Measurements from ENCODE around the gene KCNQ1. TPM values are rescaled to one million over a fixed set of nuclear protein-coding genes. Genes with fewer than 3 reads are reported as not detected.

Gene KCNQ1
- total and polyA plus RNA-seq, 4 donors, result 15.4 to 41.7 (median 26.2) TPM

DNA sequence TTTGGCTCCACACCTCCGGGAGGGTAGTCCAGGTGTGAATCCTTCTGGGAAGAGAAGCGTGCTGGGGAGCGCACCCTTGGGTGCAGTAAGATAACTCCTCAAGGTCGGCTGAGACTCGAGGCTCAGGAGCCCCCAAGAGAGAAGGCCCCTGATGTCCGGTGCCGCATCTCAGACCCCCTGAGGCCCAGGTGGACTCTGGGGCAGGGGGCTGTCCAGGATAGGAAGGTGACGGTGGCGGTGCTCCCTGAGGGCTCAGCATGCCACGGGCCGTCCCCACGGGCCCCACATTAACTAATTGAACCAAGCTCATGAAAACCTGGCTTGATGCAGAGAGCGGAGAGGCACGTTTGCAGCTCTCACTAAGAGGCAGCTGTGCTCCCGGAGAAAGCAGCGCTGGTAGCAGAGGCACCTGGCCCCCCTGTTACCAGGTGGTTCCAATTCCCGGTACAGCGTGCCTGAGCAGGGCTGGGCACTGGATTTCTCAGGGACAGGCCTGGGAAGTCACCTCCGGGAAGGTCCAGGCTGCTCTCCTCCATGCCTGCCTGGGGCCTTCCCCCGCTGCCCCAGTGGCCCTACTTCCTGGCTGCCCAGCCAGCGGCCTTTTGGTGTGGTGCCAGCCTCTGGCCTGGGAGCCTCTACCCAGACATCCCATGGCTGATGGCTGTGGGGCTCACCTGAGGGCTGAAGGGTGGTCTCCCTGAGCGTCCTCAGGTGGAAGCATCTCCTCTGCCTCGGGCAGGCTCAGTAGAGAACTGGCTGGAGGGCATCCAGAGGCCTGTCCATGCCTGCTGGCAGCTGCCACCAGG, 1.1 kb downstream of the KCNQ1 start:
- Histone ChIP-seq H3K9ac (ENCODE audit: insufficient read depth in 1 of 2, low read length in 2 of 2) (no peak overlapping the region), H3K4me3 (peak overlapping the region; percentile 44), H3K27ac (ENCODE audit: low read depth in 1 of 2, low read length in 1 of 2) (peak overlapping the region; percentile 11 to 43), H3K9me3 (ENCODE audit: control insufficient read depth in 4 of 4, insufficient read depth in 3 of 4, low read length in 3 of 4) (peaks cover 0 to 3% (median 0%) of the 10 kb centered on the region in 4 donors), H3K36me3 (ENCODE audit: control insufficient read depth in 4 of 4, insufficient read depth in 4 of 4, low read length in 4 of 4) (no peaks in the 10 kb centered on the region), H3K4me1 (ENCODE audit: control insufficient read depth in 5 of 5, insufficient read depth in 5 of 5, low read length in 5 of 5) (peaks cover 0 to 29% (median 3%) of the 10 kb centered on the region in 5 donors), H3K27me3 (ENCODE audit: control insufficient read depth in 3 of 3, insufficient read depth in 3 of 3, low read length in 2 of 3) (peaks cover 0 to 19% (median 14%) of the 10 kb centered on the region in 3 donors)
- TF ChIP-seq, protein P1, sequence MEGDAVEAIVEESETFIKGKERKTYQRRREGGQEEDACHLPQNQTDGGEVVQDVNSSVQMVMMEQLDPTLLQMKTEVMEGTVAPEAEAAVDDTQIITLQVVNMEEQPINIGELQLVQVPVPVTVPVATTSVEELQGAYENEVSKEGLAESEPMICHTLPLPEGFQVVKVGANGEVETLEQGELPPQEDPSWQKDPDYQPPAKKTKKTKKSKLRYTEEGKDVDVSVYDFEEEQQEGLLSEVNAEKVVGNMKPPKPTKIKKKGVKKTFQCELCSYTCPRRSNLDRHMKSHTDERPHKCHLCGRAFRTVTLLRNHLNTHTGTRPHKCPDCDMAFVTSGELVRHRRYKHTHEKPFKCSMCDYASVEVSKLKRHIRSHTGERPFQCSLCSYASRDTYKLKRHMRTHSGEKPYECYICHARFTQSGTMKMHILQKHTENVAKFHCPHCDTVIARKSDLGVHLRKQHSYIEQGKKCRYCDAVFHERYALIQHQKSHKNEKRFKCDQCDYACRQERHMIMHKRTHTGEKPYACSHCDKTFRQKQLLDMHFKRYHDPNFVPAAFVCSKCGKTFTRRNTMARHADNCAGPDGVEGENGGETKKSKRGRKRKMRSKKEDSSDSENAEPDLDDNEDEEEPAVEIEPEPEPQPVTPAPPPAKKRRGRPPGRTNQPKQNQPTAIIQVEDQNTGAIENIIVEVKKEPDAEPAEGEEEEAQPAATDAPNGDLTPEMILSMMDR (IDR thresholded peaks at IDR 0.05; ENCODE audit: control extremely low read depth, extremely low read depth), result no peak
- ATAC-seq (ENCODE audit: insufficient read depth, low FRiP score) (no peak), DNase-seq (no peak)
- WGBS, 2 donors, result 46 to 64% methylated on average over 23 of the region's 23 CpGs

DNA sequence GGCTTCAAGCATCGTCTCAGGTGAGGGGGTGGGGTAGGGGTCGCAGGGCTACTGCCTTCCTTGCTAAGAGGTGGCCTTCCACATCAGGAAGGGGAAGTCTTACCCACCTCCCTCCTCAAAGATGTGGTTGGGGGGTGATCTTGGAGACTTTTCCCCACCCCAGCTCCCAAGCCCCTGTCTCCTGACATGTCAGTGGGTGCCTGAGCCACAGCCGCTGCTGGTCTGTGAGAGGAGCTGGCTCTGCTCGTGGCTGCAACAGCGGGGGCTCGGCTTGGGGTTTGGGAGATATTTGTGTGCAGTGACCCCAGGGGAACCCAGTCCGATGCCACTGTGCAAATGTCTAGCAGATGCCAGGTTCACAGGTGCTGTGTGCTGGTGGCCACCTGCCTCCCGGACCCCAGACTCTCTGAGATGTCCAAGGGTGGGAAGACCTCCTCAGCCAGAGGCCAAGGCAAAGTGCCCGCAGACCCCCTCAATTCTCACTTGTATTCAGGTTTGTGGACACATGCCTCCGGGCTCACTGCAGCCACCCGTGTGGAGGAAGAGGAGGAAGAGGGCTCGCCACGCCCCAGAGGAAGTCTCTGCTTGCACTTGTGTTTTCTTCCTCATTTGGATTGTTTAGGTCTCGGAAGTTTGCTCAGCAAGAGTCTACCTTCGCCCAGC, 1.9 kb downstream of the KCNQ1 start:
- DNase-seq, result no peak
- ATAC-seq (ENCODE audit: insufficient read depth, low FRiP score), result no peak
- no peak overlapping the region for H3K9ac ChIP-seq (ENCODE audit: insufficient read depth in 1 of 2, low read length in 2 of 2)
- H3K4me3 ChIP-seq, result no peak overlapping the region
- peak overlapping the region in 1 of 2 donors; percentile 76 for H3K27ac ChIP-seq (ENCODE audit: low read depth in 1 of 2, low read length in 1 of 2)
- TF ChIP-seq, protein P1 (IDR thresholded peaks at IDR 0.05; ENCODE audit: control extremely low read depth, extremely low read depth), result no peak
- WGBS, 2 donors, result 48 to 57% methylated on average over 15 of the region's 15 CpGs
- H3K36me3 ChIP-seq (ENCODE audit: control insufficient read depth in 4 of 4, insufficient read depth in 4 of 4, low read length in 4 of 4), result no peaks in the 10 kb centered on the region
- H3K4me1 ChIP-seq (ENCODE audit: control insufficient read depth in 5 of 5, insufficient read depth in 5 of 5, low read length in 5 of 5), result peaks cover 0 to 29% (median 5%) of the 10 kb centered on the region in 5 donors
- peaks cover 0 to 19% (median 14%) of the 10 kb centered on the region in 3 donors for H3K27me3 ChIP-seq (ENCODE audit: control insufficient read depth in 3 of 3, insufficient read depth in 3 of 3, low read length in 2 of 3)
- H3K9me3 ChIP-seq (ENCODE audit: control insufficient read depth in 4 of 4, insufficient read depth in 3 of 4, low read length in 3 of 4), result peaks cover 0 to 3% (median 0%) of the 10 kb centered on the region in 4 donors

DNA sequence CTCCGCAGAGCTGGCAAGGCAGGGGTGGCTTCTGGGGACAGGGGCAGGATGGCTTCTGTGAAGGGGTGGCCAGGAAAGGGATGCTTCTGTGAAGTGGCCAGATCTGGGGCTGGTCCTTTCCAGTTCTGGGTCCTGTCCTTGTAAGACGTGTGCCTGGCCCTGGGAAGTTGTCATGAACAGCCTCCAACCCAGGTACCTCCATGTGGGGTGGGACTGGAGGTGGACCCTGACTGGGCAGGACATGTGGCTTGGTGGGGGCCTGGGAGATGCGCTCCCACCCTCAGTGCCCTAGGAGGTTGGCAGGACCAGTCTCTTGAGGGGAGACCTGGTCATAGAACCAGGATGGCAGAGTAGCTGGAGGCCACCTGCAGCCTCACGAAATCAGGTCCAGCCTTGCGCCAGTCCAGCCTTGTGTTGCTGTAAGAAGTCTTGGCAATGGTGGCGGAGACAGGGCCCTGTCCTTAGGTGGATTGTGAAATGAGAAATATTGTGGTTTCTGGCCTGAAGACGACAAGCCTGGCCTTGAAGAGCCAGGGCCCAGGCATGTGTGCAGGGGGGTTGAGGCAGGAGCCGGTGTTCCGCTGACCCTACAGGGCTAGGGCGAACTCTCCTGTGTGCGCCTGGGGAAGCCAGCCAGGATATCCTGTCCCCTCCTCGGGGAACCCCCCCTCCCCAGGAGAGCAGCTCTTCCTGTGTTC, 2.6 kb downstream of the KCNQ1 start:
- Histone ChIP-seq H3K9me3 (ENCODE audit: control insufficient read depth in 4 of 4, insufficient read depth in 3 of 4, low read length in 3 of 4) (peaks cover 0 to 3% (median 0%) of the 10 kb centered on the region in 4 donors), H3K27me3 (ENCODE audit: control insufficient read depth in 3 of 3, insufficient read depth in 3 of 3, low read length in 2 of 3) (peaks cover 0 to 19% (median 13%) of the 10 kb centered on the region in 3 donors), H3K4me3 (no peak overlapping the region), H3K4me1 (ENCODE audit: control insufficient read depth in 5 of 5, insufficient read depth in 5 of 5, low read length in 5 of 5) (peaks cover 0 to 29% (median 12%) of the 10 kb centered on the region in 5 donors), H3K9ac (ENCODE audit: insufficient read depth in 1 of 2, low read length in 2 of 2) (no peak overlapping the region), H3K27ac (ENCODE audit: low read depth in 1 of 2, low read length in 1 of 2) (peak overlapping the region in 1 of 2 donors; percentile 76), H3K36me3 (ENCODE audit: control insufficient read depth in 4 of 4, insufficient read depth in 4 of 4, low read length in 4 of 4) (no peaks in the 10 kb centered on the region)
- WGBS, 2 donors, result 35 to 50% methylated on average over 12 of the region's 12 CpGs
- ATAC-seq (ENCODE audit: insufficient read depth, low FRiP score) (no peak), DNase-seq (no peak)
- TF ChIP-seq, protein P1 (IDR thresholded peaks at IDR 0.05; ENCODE audit: control extremely low read depth, extremely low read depth), result no peak
